NOMO-1 treated with dmso at 0.1 percent for 144 hours (cell line): Measurements from ENCODE around the gene TBC1D5.
"Not testable (repeated sequence)": the region's sequence is repeated elsewhere in the genome, so short reads cannot be mapped to it uniquely, and the experiment has no call there.

Source experiments
- DNase-seq: peaks from one replicate; lab custom pipeline; 2025; ENCODE audit not compliant: unreplicated experiment; lab: John Stamatoyannopoulos, UW

TBC1D5 gene

GRCh38 chr3:17149076-17149475, 593.4 kb downstream of the TBC1D5 start:
- no peak for DNase-seq

GRCh38 chr3:17144665-17144993, 597.8 kb downstream of the TBC1D5 start:
- DNase-seq: no peak

GRCh38 chr3:17143893-17144664, 598.4 kb downstream of the TBC1D5 start:
- no peak for DNase-seq

- no peak for DNase-seq
These were observed 599.9 kb downstream of the TBC1D5 start for GRCh38 chr3:17142516-17142915.

- no peak for DNase-seq
These were observed 600.7 kb downstream of the TBC1D5 start for GRCh38 chr3:17141699-17142098.

- DNase-seq: no peak
These were observed 601.5 kb downstream of the TBC1D5 start for GRCh38 chr3:17140670-17141505.

- DNase-seq: no peak
These were observed 604.0 kb downstream of the TBC1D5 start for GRCh38 chr3:17138246-17139039.

GRCh38 chr3:17137321-17137826, 605.1 kb downstream of the TBC1D5 start:
- DNase-seq: no peak

- DNase-seq: no peak
These were observed 606.2 kb downstream of the TBC1D5 start for GRCh38 chr3:17136136-17136721.

- no peak for DNase-seq
These were observed 606.7 kb downstream of the TBC1D5 start for GRCh38 chr3:17135696-17136095.

GRCh38 chr3:17133632-17134545, 608.5 kb downstream of the TBC1D5 start:
- DNase-seq: no peak

- DNase-seq: no peak
These were observed 609.9 kb downstream of the TBC1D5 start for GRCh38 chr3:17132286-17133115.

- no peak for DNase-seq
These were observed 611.5 kb downstream of the TBC1D5 start for GRCh38 chr3:17130956-17131355.

- no peak for DNase-seq
These were observed 612.9 kb downstream of the TBC1D5 start for GRCh38 chr3:17129556-17129955.

GRCh38 chr3:17128671-17129070, 613.8 kb downstream of the TBC1D5 start:
- not testable (repeated sequence) for DNase-seq

GRCh38 chr3:17125738-17126442, 616.5 kb downstream of the TBC1D5 start:
- DNase-seq: no peak

- DNase-seq: no peak
These were observed 619.7 kb downstream of the TBC1D5 start for GRCh38 chr3:17122758-17123157.

- no peak for DNase-seq
These were observed 621.1 kb downstream of the TBC1D5 start for GRCh38 chr3:17121336-17121735.
